Jurkat, Clone E6-1 (cell line): Measurements from ENCODE around the gene TMEM250.

Source experiments
- DNase-seq: peaks from one replicate; pipeline ENCODE4 v3.0.0-alpha.2; 2011; ENCODE audit warnings: low read depth, low spot score
- H3K4me3 ChIP-seq: 2 replicates; pipeline ENCODE4 v1.5.1; 2011; ENCODE audit warnings: mild to moderate bottlenecking, low read length, control low read depth, moderate library complexity

The TMEM250 gene

DNA sequence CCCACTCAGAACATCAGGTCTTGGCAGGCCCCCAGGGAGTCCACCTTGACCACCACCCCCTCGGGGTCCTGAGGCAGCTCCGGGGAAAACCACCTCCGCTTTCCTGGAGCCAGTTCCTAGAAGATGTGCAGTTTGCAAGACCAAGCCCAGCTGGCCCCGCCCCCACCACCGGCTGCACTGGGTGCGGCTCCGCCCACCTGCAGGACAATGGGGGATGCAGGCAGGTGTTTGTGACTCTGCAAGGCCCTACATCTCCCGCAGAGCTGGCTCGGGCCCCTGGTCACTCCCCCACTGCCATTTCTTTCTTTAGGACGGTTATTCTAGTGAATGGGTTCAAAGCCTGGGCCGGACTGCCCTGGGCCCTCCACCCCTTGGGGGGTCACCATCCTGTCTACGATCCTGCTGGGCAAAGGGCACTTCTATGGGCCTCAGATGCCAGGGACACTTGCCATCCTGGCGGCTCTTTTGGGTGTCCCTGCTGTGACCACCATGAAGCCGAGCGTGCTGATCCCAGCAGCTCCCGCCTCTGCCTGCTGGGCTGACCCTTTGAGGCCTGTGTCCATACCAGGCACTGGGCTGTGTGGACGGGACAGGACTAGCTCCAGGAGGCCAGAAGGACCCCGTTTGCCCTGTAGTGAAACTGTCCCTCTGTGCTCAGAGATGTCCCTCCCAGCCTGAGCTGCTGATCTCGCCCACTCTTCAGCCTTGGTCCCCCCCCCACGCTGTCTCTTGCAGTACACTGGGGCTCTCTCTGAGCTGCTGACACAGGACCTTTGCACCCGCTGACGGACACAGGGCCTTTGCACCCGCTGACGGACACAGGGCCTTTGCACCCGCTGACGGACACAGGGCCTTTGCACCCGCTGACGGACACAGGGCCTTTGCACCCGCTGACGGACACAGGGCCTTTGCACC lies 17.7 kb downstream of the TMEM250 start:
- DNase-seq, result no peak
- H3K4me3 ChIP-seq, result no peak overlapping the region

DNA sequence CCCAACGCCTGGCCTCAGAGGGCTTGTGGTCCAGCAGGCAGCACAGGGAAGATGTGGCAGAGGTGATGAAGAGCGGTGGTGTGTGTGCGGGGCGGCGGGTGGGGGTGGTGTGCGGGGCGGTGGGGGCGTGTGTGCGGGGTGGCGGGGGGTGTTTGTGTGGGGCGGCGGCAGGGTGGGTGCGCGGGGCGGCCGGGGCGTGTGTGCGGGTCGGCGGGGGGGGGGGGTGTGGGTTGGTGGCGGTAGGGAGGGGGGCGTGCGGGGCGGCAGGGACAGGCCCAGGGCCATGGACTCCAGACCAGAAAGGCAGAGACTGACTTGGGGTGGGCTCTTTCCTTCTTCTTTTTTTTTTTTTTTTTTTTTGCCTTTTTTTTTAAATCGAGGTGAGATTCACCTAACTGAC lies 19.1 kb downstream of the TMEM250 start:
- no peak for DNase-seq
- H3K4me3 ChIP-seq, result no peak overlapping the region

DNA sequence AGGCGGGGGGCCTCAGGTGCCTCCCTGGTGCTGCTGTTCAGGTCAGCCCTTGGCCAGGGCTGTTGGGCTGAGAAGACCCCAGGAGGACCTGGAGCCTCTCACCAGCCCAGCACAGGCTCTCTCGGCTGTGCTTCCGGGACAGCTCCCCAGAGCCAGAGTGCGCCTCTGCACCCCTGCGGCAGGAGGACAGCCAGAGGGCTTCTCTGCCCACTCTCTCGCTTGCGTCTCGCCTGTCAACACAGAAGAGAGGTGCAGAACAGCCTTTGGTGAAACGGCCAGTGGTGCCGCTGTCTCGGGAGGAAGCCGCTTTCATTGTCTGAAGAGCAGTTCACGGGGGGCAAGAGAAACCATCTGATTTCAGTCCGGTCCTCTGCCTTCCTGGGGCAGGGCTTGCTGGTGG lies 19.8 kb downstream of the TMEM250 start:
- no peak for DNase-seq
- no peak overlapping the region for H3K4me3 ChIP-seq

DNA sequence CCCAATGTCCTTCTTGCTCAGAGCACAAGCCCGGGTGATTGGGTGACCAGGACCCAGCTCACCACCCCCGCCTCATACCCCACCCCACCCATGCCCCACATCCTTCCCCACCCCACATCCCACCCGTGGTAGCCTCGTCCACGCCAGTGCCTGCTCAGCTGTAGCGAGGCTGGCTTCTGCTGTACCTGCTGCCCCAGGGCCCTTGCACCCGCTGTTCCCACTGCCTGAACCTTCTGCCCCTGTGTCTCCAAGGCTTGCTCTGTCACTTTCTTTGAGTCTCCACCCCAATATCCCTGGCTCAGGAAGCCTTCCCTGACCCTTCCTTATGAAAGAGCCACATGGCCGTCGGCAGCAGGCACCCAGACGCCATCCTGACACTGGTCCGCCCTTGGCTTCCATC lies 20.5 kb downstream of the TMEM250 start:
- no peak overlapping the region for H3K4me3 ChIP-seq
- no peak for DNase-seq

DNA sequence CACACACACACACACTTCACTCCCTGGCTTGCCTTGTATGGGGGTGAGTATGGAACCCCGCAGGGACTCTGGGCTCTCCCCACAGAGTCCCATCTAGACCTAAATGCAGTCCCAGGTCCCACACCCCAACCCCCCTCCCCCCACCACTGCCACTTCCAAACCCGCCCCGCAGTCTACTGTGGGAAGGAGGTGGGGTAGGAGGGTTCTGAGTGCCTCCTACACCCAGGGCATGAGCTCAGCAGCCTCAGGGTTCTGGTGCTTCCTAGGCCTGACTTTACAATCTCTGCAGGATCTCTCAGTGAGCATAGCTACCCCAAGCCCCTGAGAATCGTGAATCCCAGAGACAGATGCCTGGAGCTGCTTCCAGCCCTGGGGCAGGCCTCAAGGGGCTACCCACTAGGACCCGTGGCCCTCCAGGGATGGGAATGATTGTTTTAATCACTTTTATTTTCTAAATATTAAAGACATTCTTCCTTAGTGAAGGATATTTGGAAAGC lies 22.1 kb downstream of the TMEM250 start:
- DNase-seq, result no peak
- H3K4me3 ChIP-seq, result no peak overlapping the region

DNA sequence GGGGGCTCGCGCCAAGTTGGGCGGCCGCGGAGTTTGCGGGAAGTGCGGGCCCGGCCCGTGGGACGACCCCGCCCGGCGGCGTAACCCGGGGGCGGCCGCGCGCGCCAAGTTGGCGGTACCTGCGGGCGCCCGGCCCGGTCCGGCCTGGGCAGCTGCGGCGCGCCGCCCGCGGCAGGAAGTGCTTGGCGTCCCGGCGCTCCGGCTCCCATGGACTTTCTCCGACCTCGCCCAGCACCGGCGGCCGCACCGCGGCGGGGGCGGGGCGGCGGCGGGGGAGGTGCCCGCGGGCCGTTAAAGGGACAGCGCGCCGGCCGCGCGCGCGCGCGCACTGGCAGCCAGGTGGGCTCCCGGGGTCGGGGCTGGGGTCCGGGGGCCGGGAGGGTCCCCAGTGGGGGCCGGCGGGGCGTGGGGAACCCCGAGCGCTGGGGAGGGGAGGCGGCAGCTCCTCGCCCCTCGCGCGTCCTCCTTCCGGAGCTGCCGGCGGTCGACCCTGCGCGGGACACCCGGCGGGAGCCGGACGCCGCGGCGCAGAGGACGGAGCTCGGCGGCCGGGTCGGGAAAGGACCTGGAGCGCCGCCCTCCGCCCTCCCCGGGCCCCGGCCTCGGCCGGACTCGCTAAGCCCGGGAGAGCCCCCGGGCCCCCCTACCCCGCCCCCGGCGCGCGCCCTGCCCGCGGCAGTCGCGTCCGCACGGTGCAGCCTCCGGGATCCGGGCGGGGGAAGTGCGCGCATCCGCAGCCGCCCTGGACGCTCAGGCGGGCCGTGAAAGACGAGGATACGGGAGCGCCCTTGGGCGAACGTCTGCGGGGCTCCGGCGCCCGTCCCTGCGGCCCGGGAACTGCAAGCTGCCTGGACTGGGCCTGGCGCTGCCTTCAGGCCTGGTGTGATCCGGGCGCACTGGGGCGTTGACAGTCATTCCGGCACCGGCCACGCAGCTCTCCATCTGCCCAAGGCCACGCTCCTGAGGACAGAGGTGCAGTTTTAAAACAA lies 23.3 kb downstream of the TMEM250 start, which contains the start of gene NACC2:
Gene NACC2, minus strand, starts transcription at position 220 of the 989 bp plus-strand sequence. CDS start 44,768 bp downstream, outside the sequence.
- DNase-seq, result no peak
- H3K4me3 ChIP-seq, result no peak within 1 kb of the TSS

DNA sequence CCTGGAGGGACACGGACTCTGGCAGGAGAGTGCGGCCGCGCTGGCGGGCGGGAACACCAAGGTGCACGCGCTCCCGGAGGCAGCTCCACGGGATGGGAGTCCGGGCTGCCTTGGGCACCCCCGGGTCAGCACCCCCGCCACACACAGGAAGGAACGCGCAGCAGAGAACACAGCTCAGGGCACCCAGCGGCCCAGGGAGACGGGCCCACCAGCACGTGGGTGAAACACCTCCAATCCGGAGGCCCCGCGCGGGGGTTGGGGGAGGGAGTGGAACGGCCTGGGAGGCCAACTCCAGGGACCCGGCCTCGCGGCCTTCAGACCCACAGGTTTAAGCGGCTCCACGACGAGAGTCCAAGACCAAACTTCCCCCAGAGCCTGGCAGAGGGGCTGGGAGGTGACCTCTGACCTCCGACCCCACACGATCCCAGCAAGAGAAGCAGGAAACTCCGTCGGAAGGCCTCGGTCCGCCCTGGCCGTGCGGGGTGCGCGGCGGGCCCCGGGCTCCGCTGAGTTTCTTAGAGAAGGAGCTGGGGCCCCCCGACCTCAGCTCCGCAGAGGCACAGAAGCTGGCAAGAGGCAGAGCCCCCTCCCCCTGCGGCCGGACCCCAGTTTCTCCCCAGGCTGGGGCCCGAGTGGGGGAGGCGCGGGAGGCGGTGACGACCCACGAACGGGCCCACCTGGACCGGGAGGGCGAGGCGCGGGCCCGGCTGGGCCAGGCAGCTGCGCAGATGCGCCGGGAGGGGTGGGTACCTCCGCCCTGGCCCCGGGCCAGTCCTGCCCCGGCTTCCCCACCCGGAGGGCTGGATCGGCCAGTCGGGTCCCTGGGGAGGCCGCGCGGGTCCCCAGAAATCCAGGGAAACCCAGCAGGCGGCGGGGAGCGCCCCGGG lies 24.4 kb downstream of the TMEM250 start:
- DNase-seq, result no peak
- H3K4me3 ChIP-seq, result no peak overlapping the region

DNA sequence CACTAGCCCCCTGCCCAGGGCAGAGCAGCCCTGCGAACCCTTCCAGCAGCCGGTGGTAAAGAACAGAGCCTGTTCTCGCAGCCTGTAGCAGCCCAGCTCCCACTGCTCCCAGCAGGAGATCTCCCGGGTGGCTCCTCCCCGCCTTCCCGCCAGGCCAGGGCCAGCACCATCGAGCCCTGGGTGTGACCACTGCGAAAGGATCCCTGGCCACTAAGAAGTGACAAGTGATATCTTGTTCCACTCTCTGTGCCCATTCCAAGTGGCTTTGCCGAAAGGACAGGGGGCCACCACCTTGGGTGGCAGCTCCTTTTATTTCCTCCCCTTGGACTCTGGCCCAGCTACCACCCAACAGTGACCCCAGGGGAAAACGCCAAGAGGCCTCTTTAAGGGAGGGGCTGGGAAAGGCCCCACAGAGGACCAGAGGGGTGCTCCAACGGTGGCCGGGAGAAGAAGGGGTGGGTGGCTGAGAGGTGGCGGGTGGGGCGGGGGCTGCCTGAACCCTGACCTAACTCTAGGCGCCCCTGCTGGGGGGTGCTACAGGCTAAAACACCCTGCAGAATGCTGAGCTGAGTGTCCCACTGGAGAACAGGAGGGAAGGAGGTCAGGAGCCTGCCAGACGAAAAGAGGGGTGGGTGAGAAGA lies 25.2 kb downstream of the TMEM250 start:
- H3K4me3 ChIP-seq, result no peak overlapping the region
- no peak for DNase-seq

DNA sequence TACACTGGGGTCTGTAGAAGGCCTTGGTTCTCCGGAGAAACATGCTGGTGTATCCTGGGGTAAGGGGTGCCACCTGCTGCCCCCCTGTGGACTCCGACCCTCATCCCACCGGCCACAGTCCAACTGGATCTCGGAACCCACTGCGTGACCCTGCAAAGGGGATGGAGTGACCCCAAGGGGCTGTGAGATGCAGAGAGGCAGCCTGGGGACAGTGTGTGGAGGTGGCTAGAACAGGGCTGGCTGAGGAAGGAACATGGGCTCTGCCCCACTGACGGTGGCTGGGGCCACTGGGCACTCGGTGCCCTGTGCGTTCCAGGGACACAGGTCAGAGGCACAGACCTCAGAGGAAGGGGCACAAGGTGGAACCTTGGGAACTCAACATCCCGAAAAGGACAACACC lies 25.9 kb downstream of the TMEM250 start:
- no peak for DNase-seq
- no peak overlapping the region for H3K4me3 ChIP-seq

DNA sequence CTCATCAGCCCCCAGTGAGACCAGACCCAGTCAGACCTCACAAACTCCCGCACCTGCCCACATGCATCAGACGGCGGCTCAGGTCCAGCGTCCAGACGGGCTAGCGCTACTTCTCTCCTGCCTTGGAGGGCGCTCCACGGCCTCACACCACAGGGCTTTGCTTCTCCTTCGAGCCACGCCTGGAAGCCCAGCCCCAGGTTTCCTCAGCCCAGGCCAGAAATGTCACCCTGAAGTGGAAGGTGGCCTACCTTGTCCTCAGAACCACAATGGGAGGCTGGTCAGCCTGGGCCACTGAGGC lies 26.4 kb downstream of the TMEM250 start:
- no peak overlapping the region for H3K4me3 ChIP-seq
- DNase-seq, result no peak

DNA sequence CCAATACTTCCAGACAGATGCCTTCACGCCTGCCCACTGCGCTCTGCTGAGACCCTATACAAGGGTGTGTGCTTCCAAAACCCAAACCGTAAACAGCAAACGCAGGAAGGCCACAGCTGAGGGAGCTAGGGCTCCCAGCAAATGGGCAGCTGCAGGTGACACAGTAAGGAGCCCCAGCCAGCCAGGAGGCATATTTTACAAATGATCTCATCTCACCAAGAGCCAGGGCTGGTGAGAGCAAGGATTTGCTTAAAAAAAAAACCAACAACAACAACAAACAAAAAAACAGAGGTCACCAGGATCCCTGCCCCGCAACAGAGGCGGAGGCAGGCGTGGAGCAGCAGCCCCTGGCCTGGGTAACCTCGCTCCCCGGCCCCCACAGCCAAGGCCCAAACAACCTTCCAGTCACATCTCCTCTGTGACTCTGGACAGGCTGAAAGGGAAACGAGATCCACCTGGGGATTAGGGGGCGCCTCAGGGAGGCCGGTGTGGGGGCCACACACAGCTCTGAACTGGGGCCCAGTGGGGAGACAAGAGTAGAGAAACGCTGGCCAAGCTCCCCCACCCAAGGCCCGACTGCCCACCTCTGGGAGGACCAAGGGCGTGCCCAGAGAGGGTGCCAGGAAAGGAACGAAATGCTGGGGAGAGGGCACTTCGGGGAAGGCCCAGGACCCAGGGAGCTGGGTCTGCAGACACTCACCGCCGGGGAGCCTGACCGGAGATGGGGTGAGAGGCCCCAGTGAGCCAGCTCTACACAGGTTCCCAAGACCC lies 26.9 kb downstream of the TMEM250 start:
- no peak overlapping the region for H3K4me3 ChIP-seq
- no peak for DNase-seq

DNA sequence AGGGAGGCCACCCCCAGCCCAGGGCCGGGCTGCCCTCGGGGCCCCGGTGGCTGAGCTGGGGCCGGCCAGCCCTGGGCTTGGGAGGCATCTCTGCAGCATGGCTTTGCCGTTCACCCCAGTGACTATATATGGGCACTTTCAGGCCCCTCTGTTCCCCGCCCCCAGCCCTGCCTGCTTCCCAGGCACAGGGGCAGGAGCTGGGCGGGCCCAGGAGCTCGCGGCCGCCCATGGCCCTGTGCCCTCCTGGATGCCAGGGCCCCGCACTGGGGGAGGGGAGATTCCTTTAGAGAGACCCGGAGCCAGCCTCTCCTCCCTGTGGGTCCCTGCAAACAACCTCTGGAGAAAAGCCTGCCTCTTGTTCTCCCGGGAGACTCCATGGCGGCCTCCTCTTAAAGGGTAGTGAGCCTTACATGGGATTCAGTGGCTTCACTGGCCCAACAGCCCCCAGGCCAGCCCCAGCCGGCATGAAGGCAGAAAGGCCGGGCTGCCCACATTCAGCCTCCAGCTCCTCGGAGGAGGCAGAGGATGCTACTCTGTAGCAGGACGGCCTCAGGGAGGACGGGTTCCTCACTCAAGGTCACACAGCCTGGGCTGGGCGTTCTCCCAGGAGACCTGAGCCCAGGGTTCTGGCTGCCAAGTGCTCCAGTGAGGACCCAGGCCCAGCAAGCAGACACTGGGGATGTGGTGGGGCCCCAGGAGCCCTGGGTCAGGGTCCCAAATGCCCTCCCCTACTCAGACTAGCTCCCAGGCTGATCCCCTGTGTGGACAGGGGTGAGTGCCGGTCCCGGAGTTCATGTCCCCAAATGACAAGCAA lies 27.7 kb downstream of the TMEM250 start:
- DNase-seq, result no peak
- H3K4me3 ChIP-seq, result no peak overlapping the region

DNA sequence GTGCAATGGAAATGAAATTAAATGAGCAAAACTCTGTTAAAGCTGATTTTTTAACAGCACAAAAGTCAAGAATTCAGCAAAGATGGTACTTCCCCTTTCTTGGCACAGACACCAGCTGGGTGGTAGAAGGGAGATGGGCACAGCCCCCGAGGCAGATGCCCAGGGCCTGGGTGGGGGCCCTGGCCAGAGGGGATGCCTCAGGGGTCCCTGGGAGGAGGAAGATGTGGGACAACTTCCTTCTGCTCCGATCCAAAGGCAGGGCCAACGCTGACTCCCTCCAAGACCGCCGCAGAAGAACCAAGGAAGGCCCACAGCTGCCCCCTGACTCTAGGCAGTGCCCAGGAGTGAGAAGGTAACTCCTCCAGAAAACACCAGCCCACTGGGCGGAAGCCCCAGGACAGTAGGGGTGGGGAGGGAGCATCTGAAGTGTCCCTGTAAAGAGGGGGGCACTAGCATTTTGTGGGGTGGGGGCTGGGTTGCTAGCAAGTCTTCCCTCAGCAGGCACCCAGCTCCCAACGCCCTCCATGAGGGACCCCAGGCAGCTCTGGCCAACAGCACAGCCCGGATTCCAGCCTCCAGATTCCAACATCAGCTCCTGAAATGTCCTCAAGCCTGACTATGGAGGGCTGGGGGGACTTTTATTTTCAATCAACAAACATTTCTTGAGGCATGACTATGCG lies 28.5 kb downstream of the TMEM250 start:
- no peak for DNase-seq
- no peak overlapping the region for H3K4me3 ChIP-seq

DNA sequence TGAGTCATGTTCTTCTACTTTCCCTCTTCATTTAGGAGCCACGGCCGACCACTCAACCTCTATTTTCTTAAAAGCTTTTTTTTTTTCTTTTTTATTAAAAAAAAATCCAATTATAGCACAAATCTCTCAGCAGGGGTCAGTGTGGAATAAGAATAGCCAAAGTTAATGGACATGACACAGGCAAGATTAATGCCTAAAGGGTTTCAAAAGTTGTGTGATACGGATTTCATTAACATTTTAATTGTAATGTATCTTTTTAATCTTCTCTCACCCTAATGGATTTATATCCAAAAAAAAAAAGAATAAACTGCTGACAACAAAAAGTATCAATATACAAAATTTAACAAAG lies 29.0 kb downstream of the TMEM250 start:
- H3K4me3 ChIP-seq, result no peak overlapping the region
- peak; percentile 32 for DNase-seq

DNA sequence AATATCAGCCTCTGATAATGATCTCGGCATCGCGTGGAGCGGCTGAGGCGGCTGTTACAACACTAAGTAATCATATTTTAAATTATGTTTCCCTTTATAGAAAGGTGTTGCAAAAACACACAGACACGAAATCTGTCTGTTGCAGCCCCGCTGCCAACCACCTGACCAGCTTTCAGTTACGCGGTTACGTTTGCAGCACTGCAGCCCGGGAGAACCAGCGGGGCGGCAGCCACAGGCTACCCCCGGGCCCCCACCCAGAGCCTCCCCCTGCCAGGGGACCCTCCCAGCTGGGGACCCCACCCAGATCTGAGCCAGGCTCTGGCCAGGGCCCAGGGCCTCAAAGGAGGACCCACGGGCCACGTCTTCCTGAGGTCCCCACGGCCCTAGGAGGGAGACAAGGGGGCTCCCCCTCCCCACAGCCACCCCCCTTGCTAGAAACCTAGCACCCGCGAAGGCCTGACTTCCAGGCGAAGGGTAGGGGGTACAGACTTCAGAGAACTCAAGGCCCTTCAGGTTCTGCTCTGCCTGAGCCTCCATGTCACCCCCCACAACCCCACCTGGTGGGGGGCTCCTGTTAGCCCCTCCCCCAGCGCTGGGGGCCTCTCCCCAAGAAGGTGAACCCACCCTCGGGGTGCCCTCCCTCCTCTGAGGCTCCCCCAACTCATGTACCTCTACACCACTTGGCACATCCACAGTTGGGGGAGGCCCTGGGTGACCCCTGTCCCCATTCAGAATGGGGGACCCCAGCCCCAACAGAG lies 29.6 kb downstream of the TMEM250 start:
- peak overlapping the region; percentile 15 for H3K4me3 ChIP-seq
- peak; percentile 39 for DNase-seq

DNA sequence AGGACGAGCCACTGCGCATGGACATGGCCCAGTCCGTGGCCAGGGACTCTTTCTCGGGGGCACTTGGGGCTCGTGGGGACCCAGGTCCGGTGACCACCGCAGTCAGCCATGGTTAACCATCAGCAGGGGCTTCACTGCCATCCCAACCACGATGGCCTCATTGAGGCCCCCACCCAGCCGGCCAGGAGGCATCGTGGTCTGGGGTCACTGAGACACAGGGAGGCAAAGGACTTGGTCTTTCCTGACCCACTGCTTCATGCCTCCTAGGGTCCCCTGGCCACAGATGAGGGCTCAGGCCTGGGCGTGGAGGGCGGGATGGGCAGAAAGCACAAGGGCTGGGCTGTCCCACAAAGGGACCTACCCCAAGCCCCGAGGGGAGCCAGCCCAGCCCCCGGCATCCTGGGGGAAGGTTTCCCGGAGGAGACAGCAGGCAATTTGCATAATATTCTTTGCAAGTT lies 30.2 kb downstream of the TMEM250 start:
- no peak for DNase-seq
- H3K4me3 ChIP-seq, result no peak overlapping the region
